ENCODE measurements around the gene RAPGEF6.

GRCh38 chr5:131457193-131457592 is 177.8 kb downstream of the RAPGEF6 start:
- TF ChIP-seq, protein P1, sequence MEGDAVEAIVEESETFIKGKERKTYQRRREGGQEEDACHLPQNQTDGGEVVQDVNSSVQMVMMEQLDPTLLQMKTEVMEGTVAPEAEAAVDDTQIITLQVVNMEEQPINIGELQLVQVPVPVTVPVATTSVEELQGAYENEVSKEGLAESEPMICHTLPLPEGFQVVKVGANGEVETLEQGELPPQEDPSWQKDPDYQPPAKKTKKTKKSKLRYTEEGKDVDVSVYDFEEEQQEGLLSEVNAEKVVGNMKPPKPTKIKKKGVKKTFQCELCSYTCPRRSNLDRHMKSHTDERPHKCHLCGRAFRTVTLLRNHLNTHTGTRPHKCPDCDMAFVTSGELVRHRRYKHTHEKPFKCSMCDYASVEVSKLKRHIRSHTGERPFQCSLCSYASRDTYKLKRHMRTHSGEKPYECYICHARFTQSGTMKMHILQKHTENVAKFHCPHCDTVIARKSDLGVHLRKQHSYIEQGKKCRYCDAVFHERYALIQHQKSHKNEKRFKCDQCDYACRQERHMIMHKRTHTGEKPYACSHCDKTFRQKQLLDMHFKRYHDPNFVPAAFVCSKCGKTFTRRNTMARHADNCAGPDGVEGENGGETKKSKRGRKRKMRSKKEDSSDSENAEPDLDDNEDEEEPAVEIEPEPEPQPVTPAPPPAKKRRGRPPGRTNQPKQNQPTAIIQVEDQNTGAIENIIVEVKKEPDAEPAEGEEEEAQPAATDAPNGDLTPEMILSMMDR (conservative IDR thresholded peaks at IDR 0.05; ENCODE audit: low read length): no peak
- no peak for TF ChIP-seq EZH2phosphoT487 (IDR thresholded peaks at IDR 0.05; ENCODE audit: borderline replicate concordance)
